K562 (cell line): ENCODE measurements around the gene TMEM204. TPM values are rescaled to one million over a fixed set of nuclear protein-coding genes. Genes with fewer than 3 reads are reported as not detected.

Experiments
- ATAC-seq: fragments of 200-7000 bp; cut with Tn5 transposase; 3 replicates; pipeline ENCODE4 v1.9.1; 2020; ENCODE audit warnings: moderate library complexity
- BruUV-seq: library from RNA; stranded (reverse); fragments of 400-500 nt; replicated peaks from 2 replicates; lab custom pipeline; 2021; lab: Mats Ljungman, UMichigan
- CTCF ChIA-PET: fragments of 300-600 bp; formaldehyde crosslinking; extraction: SDS; loops from one replicate; lab custom pipeline; 2021; ENCODE audit warnings: low intra/inter-chr PET ratio; lab: Yijun Ruan, JAX
- POLR2A ChIA-PET: fragments of 300-600, 350-650 bp; sonication (Branson Sonifier 250); formaldehyde crosslinking; extraction: SDS; loops from one replicate; lab custom pipeline; 2021; ENCODE audit warnings: antibody characterized with exemption, inconsistent platforms; lab: Yijun Ruan, JAX
- DNase-seq, 4 experiments: peaks; one replicate each; pipeline versions ENCODE4 v3.0.0 to v3.0.0-alpha.2; 2011 to 2018; ENCODE audit warnings: low spot score in 3 of 4, mixed read lengths in 3 of 4; ENCODE audit errors: extremely low read depth in 1 of 4
- FAIRE-seq: peaks from 2 replicates; lab custom pipeline; 2011; peaks lifted over from hg19 to GRCh38; lab: Jason Lieb, UNC
- H2AFZ ChIP-seq: 2 replicates; pipeline ENCODE4 v1.6.0; 2011; ENCODE audit warnings: low read depth, low read length, control low read depth, inconsistent platforms
- H3K27ac ChIP-seq: fragments of 200-600 bp; 3 replicates; pipeline ENCODE4 v1.8.0; 2011; ENCODE audit warnings: low read depth, mild to moderate bottlenecking, control low read depth, inconsistent platforms, low read length, moderate library complexity, mixed read lengths; ENCODE audit errors: extremely low read depth
- H3K27me3 ChIP-seq, 2 experiments: fragments of 300-600 bp in 1 of 2; 2 replicates in 1 of 2; 3 replicates in 1 of 2; pipeline versions ENCODE4 v1.6.0 to v1.8.0; 2011; ENCODE audit warnings: inconsistent platforms in 2 of 2, low read length in 2 of 2, mild to moderate bottlenecking in 1 of 2, mixed read lengths in 1 of 2, moderate library complexity in 1 of 2; ENCODE audit not compliant: control insufficient read depth in 2 of 2, insufficient read depth in 2 of 2
- H3K36me3 ChIP-seq: fragments of 300-600 bp; 3 replicates; pipeline ENCODE4 v1.8.0; 2011; ENCODE audit warnings: mild to moderate bottlenecking, low read length, inconsistent platforms; ENCODE audit not compliant: control insufficient read depth, insufficient read depth
- H3K4me1 ChIP-seq, 2 experiments: fragments of 200-600 bp in 1 of 2; replicated peaks in 1 of 2; 2 replicates in 1 of 2; 3 replicates in 1 of 2; pipeline versions ENCODE4 v1.5.1 to v1.8.0; 2011; ENCODE audit warnings: inconsistent platforms in 2 of 2, low read length in 2 of 2, mild to moderate bottlenecking in 1 of 2, mixed read lengths in 1 of 2, moderate library complexity in 1 of 2; ENCODE audit not compliant: control insufficient read depth in 2 of 2, insufficient read depth in 2 of 2
- H3K4me2 ChIP-seq: 2 replicates; pipeline ENCODE4 v1.6.1; 2011; ENCODE audit warnings: low read length, control low read depth, inconsistent platforms, mixed read lengths; ENCODE audit not compliant: insufficient read depth
- H3K4me3 ChIP-seq: fragments of 200-600 bp; sonication (generic), shearing (Covaris generic); 2 replicates; pipeline ENCODE4 v1.5.1; 2016; ENCODE audit warnings: control low read depth, inconsistent platforms
- H3K79me2 ChIP-seq: fragments of 200-600 bp; 3 replicates; pipeline ENCODE4 v1.8.0; 2011; ENCODE audit warnings: low read length, inconsistent platforms; ENCODE audit not compliant: control insufficient read depth, insufficient read depth
- H3K9ac ChIP-seq, 2 experiments: 2 replicates each; pipeline versions ENCODE4 v1.6.0 to v1.6.1; 2011; ENCODE audit warnings: low read depth in 2 of 2, low read length in 2 of 2, control low read depth in 1 of 2, inconsistent platforms in 1 of 2, mild to moderate bottlenecking in 1 of 2, mixed read lengths in 1 of 2; ENCODE audit not compliant: insufficient read depth in 1 of 2
- H3K9me1 ChIP-seq: one replicate; pipeline ENCODE4 v1.6.0; 2011; ENCODE audit warnings: inconsistent platforms, mild to moderate bottlenecking, low read length, moderate library complexity; ENCODE audit not compliant: control insufficient read depth, insufficient read depth
- H3K9me3 ChIP-seq: replicated peaks from 2 replicates; pipeline ENCODE4 v1.5.1; 2011; ENCODE audit warnings: low read depth, low read length, inconsistent platforms; ENCODE audit not compliant: control insufficient read depth, insufficient read depth
- H4K20me1 ChIP-seq: replicated peaks from 2 replicates; pipeline ENCODE4 v1.6.1; 2011; ENCODE audit warnings: low read length, inconsistent platforms, mixed read lengths; ENCODE audit not compliant: control insufficient read depth, insufficient read depth
- MITF ChIP-seq: IDR thresholded peaks from 2 replicates; pipeline ENCODE4 v1.6.1; 2014; ENCODE audit warnings: antibody characterized with exemption
- YY1 ChIP-seq, 3 experiments: IDR thresholded peaks; 2 replicates each; pipeline ENCODE4 v1.6.1; 2011; ENCODE audit warnings: low read length in 2 of 3, mild to moderate bottlenecking in 2 of 3, moderate library complexity in 2 of 3, borderline replicate concordance in 1 of 3, control low read depth in 1 of 3, low read depth in 1 of 3; ENCODE audit not compliant: insufficient read depth in 3 of 3, insufficient replicate concordance in 2 of 3, control insufficient read depth in 1 of 3, insufficient read length in 1 of 3; ENCODE audit errors: extremely low read depth in 1 of 3
- WGBS: fragments of 100-300 bp; shearing (Covaris generic); methylation state at CpG from one replicate; pipeline ENCODE4 v1.1.6; 2016; ENCODE audit warnings: low coverage, mixed read lengths; ENCODE audit not compliant: insufficient coverage; ENCODE audit errors: missing lambda C conversion rate; 5-methylcytosine and 5-hydroxymethylcytosine counted together
- in situ Hi-C: fragments of 300-500 bp; cut with MboI; formaldehyde crosslinking; loops from 4 replicates; pipeline ENCODE4 v1.15.0; 2018; ENCODE audit warnings: inconsistent platforms, mixed read lengths
- intact Hi-C: fragments of 100-400 bp; cut with micrococcal nuclease; formaldehyde crosslinking; loops from 2 replicates; pipeline ENCODE4 v1.14.2; 2022
- polyA plus RNA-seq, 8 experiments: library from polyadenylated mRNA; depleted of rRNA in 4 of 8; stranded (reverse) in 5 of 8; unstranded in 3 of 8; fragments of >200 nt; fragmentation: Nextera tagmentation in 2 of 8; fragmentation: Illumina TruSeq in 1 of 8; extraction: Ambion mirVana in 2 of 8; extraction: Trizol in 1 of 8; gene quantifications; 2 replicates each; pipeline versions ENCODE4 v1.2.1 to v1.2.3, GENCODE V29; 2011 to 2014; ENCODE audit warnings: inconsistent platforms in 1 of 8, missing spikeins in 1 of 8
- total RNA-seq, 7 experiments: library from RNA; depleted of rRNA in 6 of 7; stranded (reverse); fragments of >200 nt in 6 of 7; fragmentation: Illumina TruSeq in 2 of 7; extraction: Trizol in 2 of 7; gene quantifications; 2 replicates each; pipeline versions ENCODE4 v1.2.1 to v1.2.3, GENCODE V29; 2011 to 2021; ENCODE audit warnings: low replicate concordance in 1 of 7

The TMEM204 gene
- total and polyA plus RNA-seq, 9 of the 15 experiments (the other 6 are each of a cell fraction or from before 2014, with no cell fraction given) = 0.04 to 0.18 TPM; not detected in 7

GRCh38 chr16:1491327-1491726 is 42.1 kb upstream of the TMEM204 start:
- in situ Hi-C loops (no loop called here), intact Hi-C loops (no loop called here)
- no TSS peak for BruUV-seq
- FAIRE-seq (no peak), DNase-seq (no peak), ATAC-seq (no peak)
- peaks cover 23% of the 10 kb centered on the region; the same call in 2 of the 3 replicates for H3K36me3 ChIP-seq
- H3K79me2 ChIP-seq = peaks cover 32% of the 10 kb centered on the region
- WGBS = 75% methylated on average over 10 of the region's 12 CpGs
- H3K4me1 ChIP-seq = peaks cover 16 to 65% of the 10 kb centered on the region in 2 experiments; a peak in 3 of 5 replicates
- CTCF ChIA-PET = no interaction called here
- POLR2A ChIA-PET = interaction anchor here (0.7 to 2.6 kb wide), 2 partner anchors 8 to 71 kb away, joined by 3 to 13 read pairs; partner anchors contain the start of gene UQCC4
- peaks cover 7% of the 10 kb centered on the region; the same call in 1 of the 2 replicates for H4K20me1 ChIP-seq
- no peak overlapping the region for H3K4me3 ChIP-seq
- no peak for TF ChIP-seq MITF
- TF ChIP-seq YY1 (IDR thresholded peaks at IDR 0.05; ENCODE audit: borderline replicate concordance in 1 of 3, control insufficient read depth in 1 of 3, extremely low read depth in 1 of 3, insufficient read depth in 3 of 3, insufficient read length in 1 of 3, insufficient replicate concordance in 2 of 3, low read depth in 1 of 3, low read length in 2 of 3) = peak in 1 of 3 experiments; percentile 22
- H3K27me3 ChIP-seq = no peaks in the 10 kb centered on the region
- H3K9me1 ChIP-seq = no peaks in the 10 kb centered on the region
- no peak overlapping the region for H3K27ac ChIP-seq
- no peak overlapping the region for H3K4me2 ChIP-seq
- no peaks in the 10 kb centered on the region for H3K9me3 ChIP-seq
- H2AFZ ChIP-seq = peak overlapping the region; percentile 17; the same call in 1 of the 2 replicates
- H3K9ac ChIP-seq = peak overlapping the region in 1 of 2 experiments; percentile 55; a peak in 2 of 4 replicates
